DOHH2 (cell line): Measurements from ENCODE around the gene SCGB2B2.

Experiments
- H3F3A ChIP-seq: fragments of 200-600 bp; sonication (generic), shearing (Covaris generic); 2 replicates; pipeline ENCODE4 v1.6.0; 2016; ENCODE audit warnings: antibody characterized with exemption, mild to moderate bottlenecking; ENCODE audit not compliant: control insufficient read depth, insufficient read depth
- H3K27ac ChIP-seq: fragments of 200-600 bp; sonication (generic); 2 replicates; pipeline ENCODE4 v1.5.1; 2014; ENCODE audit warnings: low read depth, mild to moderate bottlenecking, low read length, moderate library complexity
- H3K27me3 ChIP-seq: fragments of 200-600 bp; sonication (generic); 2 replicates; pipeline ENCODE4 v1.6.1; 2014; ENCODE audit warnings: mild to moderate bottlenecking, low read length, mixed read lengths; ENCODE audit not compliant: control insufficient read depth
- H3K36me3 ChIP-seq: fragments of 200-600 bp; sonication (generic); 2 replicates; pipeline ENCODE4 v1.6.1; 2014; ENCODE audit warnings: mild to moderate bottlenecking, low read length, moderate library complexity, mixed read lengths; ENCODE audit not compliant: control insufficient read depth
- H3K4me1 ChIP-seq: fragments of 200-600 bp; sonication (generic); 2 replicates; pipeline ENCODE4 v1.6.1; 2014; ENCODE audit warnings: mild to moderate bottlenecking, low read length, mixed read lengths; ENCODE audit not compliant: control insufficient read depth
- H3K4me2 ChIP-seq: fragments of 200-600 bp; sonication (generic); 2 replicates; pipeline ENCODE4 v1.6.0; 2014; ENCODE audit warnings: mild to moderate bottlenecking, low read length, moderate library complexity
- H3K4me3 ChIP-seq: fragments of 200-600 bp; sonication (generic); 2 replicates; pipeline ENCODE4 v1.5.1; 2014; ENCODE audit warnings: mild to moderate bottlenecking, low read length, mixed read lengths
- H3K79me2 ChIP-seq: fragments of 200-600 bp; sonication (generic); 2 replicates; pipeline ENCODE4 v1.6.1; 2014; ENCODE audit warnings: mild to moderate bottlenecking, low read length, mixed read lengths; ENCODE audit not compliant: control insufficient read depth
- H3K9me2 ChIP-seq: fragments of 200-600 bp; sonication (generic); replicated peaks from 2 replicates; pipeline ENCODE4 v1.6.1; 2014; ENCODE audit warnings: mild to moderate bottlenecking, low read length, mixed read lengths; ENCODE audit not compliant: control insufficient read depth
- H3K9me3 ChIP-seq: fragments of 200-600 bp; sonication (generic); 2 replicates; pipeline ENCODE4 v1.6.1; 2014; ENCODE audit warnings: antibody characterized with exemption, low read length, mixed read lengths; ENCODE audit not compliant: control insufficient read depth, insufficient read depth
- H4K20me1 ChIP-seq: fragments of 200-600 bp; sonication (generic); 2 replicates; pipeline ENCODE4 v1.6.0; 2014; ENCODE audit warnings: low read depth, mild to moderate bottlenecking, antibody characterized with exemption, low read length, moderate library complexity; ENCODE audit not compliant: control insufficient read depth, insufficient read depth
- EZH2phosphoT487 ChIP-seq: fragments of 200-600 bp; sonication (generic); IDR thresholded peaks from 2 replicates; pipeline ENCODE4 v1.6.1; 2017; ENCODE audit warnings: borderline replicate concordance, mild to moderate bottlenecking, antibody characterized with exemption, low read length, moderate library complexity, mixed read lengths
- TF ChIP-seq, protein P1 (sequence below): fragments of 200-600 bp; sonication (generic); IDR thresholded peaks from one replicate; pipeline ENCODE4 v1.5.1; 2014; ENCODE audit warnings: antibody characterized with exemption, mild to moderate bottlenecking, low read depth, low read length; ENCODE audit not compliant: poor library complexity, severe bottlenecking

The SCGB2B2 gene

DNA sequence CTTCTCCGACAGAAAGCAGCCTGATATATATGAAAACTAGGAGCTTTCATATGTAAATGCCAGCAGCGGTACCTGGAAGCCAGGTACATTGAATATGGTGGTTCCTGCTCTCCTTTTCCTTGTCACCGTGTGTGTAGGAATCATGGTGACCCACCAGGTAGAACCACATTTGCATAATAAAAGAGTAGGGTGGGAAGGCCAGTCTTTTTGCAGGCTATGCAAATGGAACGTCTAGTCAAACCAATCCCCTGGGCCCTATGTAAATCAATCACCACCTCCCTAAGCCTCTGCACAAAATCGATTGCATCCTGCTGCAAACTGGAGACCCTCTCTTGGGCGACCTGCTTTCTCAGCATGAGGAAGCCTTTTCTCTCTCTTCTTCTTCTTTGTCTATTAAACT, 34.9 kb upstream of the SCGB2B2 start:
- no peak overlapping the region for H3K4me3 ChIP-seq
- H3K4me1 ChIP-seq, result no peaks in the 10 kb centered on the region
- H3K9me3 ChIP-seq, result peaks cover 19% of the 10 kb centered on the region
- H3K27ac ChIP-seq, result no peak overlapping the region
- H4K20me1 ChIP-seq, result no peaks in the 10 kb centered on the region
- H3K36me3 ChIP-seq, result no peaks in the 10 kb centered on the region
- TF ChIP-seq, protein P1, sequence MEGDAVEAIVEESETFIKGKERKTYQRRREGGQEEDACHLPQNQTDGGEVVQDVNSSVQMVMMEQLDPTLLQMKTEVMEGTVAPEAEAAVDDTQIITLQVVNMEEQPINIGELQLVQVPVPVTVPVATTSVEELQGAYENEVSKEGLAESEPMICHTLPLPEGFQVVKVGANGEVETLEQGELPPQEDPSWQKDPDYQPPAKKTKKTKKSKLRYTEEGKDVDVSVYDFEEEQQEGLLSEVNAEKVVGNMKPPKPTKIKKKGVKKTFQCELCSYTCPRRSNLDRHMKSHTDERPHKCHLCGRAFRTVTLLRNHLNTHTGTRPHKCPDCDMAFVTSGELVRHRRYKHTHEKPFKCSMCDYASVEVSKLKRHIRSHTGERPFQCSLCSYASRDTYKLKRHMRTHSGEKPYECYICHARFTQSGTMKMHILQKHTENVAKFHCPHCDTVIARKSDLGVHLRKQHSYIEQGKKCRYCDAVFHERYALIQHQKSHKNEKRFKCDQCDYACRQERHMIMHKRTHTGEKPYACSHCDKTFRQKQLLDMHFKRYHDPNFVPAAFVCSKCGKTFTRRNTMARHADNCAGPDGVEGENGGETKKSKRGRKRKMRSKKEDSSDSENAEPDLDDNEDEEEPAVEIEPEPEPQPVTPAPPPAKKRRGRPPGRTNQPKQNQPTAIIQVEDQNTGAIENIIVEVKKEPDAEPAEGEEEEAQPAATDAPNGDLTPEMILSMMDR, result no peak
- TF ChIP-seq EZH2phosphoT487, result no peak
- no peaks in the 10 kb centered on the region for H3K27me3 ChIP-seq
- H3K4me2 ChIP-seq, result no peak overlapping the region
- no peaks in the 10 kb centered on the region for H3F3A ChIP-seq
- no peaks in the 10 kb centered on the region for H3K79me2 ChIP-seq
- no peaks in the 10 kb centered on the region for H3K9me2 ChIP-seq

DNA sequence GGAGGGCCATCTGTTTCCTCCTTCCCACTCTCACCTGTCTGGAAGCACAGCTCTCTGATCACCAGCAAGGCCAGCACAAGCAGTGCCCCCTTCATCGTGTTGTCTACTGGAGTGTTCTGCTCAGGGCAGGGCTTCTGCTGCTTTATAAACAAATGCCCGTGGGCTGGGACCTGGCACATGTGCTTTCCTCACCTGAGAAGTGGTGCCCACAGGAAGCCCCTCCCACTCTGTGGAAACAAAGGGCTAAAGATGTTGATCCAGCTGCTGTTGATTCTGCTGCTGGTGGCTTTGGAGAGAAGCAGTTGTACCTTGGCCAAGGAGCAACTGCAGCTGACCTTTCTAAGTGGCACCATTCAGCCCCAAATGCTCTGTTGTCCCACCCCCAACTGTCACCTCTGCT, 30.7 kb upstream of the SCGB2B2 start:
- no peaks in the 10 kb centered on the region for H4K20me1 ChIP-seq
- TF ChIP-seq EZH2phosphoT487, result no peak
- TF ChIP-seq, protein P1, result no peak
- H3K9me2 ChIP-seq, result no peaks in the 10 kb centered on the region
- H3K9me3 ChIP-seq, result no peaks in the 10 kb centered on the region
- H3K4me3 ChIP-seq, result no peak overlapping the region
- H3K36me3 ChIP-seq, result no peaks in the 10 kb centered on the region
- H3K79me2 ChIP-seq, result no peaks in the 10 kb centered on the region
- no peaks in the 10 kb centered on the region for H3K4me1 ChIP-seq
- H3K4me2 ChIP-seq, result no peak overlapping the region
- H3K27me3 ChIP-seq, result no peaks in the 10 kb centered on the region
- H3K27ac ChIP-seq, result no peak overlapping the region
- H3F3A ChIP-seq, result no peaks in the 10 kb centered on the region

DNA sequence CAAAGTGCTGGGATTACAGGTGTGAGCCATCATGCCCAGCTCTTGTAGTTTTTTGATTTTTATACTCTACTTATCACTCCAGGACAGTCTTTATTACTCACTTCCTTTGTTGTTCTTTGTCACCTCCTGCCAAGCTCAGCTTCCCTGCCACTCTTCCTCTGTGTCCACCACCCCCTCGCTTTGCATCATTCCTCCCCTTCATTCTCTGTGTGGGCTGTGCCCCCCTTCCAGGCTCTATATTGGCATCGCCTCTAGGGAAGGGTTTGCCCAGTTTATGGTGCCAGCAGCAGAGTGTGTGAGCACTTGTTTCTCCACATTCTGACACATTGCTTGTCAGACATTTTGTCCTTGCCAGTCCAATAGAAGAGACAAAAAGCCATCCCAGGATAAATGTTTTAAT, 15.6 kb upstream of the SCGB2B2 start:
- Histone ChIP-seq H3K4me3 (no peak overlapping the region), H3K36me3 (no peaks in the 10 kb centered on the region)

More for the DNA sequence above, 15.6 kb upstream of the SCGB2B2 start:
- H3K27ac ChIP-seq, result no peak overlapping the region
- H3K4me1 ChIP-seq, result no peaks in the 10 kb centered on the region
- TF ChIP-seq EZH2phosphoT487, result no peak
- TF ChIP-seq, protein P1, result no peak
- H3K9me3 ChIP-seq, result no peaks in the 10 kb centered on the region
- no peaks in the 10 kb centered on the region for H3K9me2 ChIP-seq
- H3K4me2 ChIP-seq, result no peak overlapping the region
- peaks cover 3% of the 10 kb centered on the region; the same call in 1 of the 2 replicates for H3K27me3 ChIP-seq
- H3F3A ChIP-seq, result no peaks in the 10 kb centered on the region
- H4K20me1 ChIP-seq, result no peaks in the 10 kb centered on the region
- H3K79me2 ChIP-seq, result no peaks in the 10 kb centered on the region
